ENCODE data around the gene KRT75.

- no peak for TF ChIP-seq CTCF (IDR thresholded peaks at IDR 0.05; ENCODE audit: low read depth, low read length)
- TF ChIP-seq EZH2phosphoT487 (IDR thresholded peaks at IDR 0.05; ENCODE audit: low read depth): no peak
These were observed 42.6 kb downstream of the KRT75 start for GRCh38 chr12:52391618-52392002.

All from OCI-LY3 (cell line).